CD4-positive, alpha-beta T cell treated with Interleukin-17A for 1 hour (primary cell): Measurements from ENCODE around the gene NCOA1.
"Not testable (repeated sequence)": the region's sequence is repeated elsewhere in the genome, so short reads cannot be mapped to it uniquely, and the experiment has no call there.

Source experiments
- DNase-seq: peaks from one replicate; pipeline ENCODE4 v3.0.0-alpha.2; 2020

Gene NCOA1

DNA sequence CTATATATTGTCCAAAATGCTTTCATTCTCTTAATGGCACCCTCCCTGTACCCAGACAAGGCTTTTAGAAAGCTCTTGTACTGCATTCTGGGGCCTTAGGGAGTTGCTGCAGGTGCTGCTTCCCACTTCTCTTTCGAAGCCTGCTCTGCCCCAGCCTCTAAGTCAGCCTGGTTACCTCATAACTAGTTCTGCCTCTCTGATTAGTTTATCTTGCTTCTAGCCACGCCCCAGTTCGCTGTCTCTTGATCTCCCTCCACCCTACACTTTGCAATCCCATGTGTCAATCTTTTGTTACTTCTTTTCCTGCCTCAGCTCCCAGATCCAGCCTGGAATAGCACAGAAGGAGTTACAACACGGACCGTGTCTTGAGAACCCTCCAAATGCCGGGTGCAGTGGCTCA, 13.8 kb upstream of the NCOA1 start:
- no peak for DNase-seq

DNA sequence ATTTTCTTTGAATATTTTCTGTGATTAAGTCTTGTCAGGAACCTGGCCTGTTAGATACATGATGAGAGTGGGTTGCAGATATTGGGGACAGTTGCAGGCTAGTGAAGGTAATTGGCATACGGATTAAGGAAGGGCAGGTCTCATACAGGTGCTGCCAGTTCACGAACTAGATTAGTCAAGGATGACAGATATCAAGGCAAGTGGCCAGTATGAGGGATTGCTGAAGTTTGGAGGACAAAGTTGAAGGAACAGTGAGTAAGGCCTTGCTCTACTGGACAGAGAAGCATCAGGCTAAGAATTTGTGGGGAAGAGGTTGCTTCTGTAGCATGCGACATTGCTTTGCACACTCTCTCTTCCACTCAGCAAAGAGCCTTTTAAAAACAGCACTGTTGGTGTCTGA, 12.8 kb upstream of the NCOA1 start:
- no peak for DNase-seq

DNA sequence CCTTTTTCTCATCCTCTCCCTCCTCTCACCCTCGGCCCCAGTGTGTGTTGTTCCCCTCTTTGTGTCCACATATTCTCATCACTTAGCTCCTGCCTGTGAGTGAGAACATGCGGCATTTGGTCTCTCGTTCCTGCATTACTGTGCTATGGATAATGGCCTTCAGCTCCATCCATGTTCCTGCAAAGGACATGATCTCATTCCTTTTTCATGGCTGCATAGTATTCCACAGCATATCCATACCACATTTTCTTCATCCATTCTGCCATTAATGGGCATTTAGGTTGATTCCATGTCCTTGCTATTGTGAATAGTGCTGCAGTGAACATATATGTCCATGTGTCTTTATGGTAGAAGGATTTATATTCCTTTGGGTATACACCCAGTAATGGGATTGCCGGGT, 10.8 kb upstream of the NCOA1 start:
- DNase-seq: no peak

DNA sequence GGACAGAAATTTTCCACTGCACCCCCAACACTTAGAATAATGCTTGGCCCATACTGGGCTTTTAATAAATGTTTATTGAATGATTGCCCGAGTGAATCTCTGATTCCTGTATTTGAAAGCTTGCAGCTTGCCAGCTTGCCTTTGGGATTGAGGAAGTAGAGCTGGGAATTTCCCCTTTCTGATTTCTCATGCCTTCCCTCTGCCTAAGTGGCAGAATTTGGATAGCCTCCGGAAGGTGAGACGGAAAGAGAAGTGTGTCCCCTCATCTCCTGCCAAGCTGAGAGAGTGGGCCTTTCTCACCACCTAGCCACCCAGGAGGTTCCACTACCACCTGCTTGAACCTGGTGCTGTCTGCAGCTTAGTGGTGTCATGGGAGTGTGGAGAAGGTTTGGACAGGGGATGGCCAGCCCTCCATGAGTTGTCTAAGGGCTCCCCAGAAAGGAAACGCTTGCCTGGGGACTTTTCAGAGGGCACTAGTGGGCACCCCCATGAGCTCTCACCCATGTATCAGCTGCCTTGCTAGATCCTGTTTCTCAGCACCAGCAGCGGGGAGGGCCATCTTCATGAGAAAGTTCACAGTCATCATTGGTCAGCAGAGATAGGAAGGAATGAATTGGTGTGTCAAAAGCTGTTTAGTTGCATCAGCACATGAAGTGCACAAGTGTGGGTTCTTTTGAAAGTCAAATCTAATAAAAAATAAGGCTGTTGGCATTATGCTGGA, 8.6 kb upstream of the NCOA1 start:
- DNase-seq: no peak

DNA sequence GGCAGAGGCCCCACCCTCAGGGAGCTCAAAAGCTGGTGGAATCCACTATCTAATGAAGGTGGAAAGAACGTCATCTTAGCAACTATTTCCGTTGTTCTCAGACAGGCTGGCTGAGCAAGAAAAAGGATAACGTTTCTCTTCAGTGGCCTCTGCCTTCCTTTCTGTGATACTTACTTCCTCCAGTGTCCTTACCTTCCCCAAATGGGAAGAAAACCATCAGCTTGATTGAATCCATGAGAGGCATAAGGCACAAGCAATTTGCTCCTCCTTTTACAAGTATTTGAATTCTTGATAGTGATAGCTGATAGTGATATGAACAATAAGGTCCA, 8.1 kb upstream of the NCOA1 start:
- DNase-seq: no peak

DNA sequence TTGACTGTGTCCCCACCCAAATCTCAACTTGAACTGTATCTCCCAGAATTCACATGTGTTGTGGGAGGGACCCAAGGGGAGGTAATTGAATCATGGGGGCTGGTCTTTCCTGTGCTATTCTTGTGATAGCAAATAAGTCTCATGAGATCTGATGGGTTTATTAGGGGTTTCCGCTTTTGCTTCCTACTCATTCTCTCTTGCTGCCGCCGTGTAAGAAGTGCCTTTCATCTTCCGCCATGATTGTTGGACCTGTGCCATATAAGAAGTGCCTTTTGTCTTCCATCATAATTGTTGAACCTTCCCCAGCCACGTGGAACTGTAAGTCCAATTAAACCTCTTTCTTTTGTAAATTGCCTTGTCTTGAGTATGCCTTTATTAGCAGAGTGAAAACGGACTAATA, 6.4 kb upstream of the NCOA1 start:
- not testable (repeated sequence) for DNase-seq

DNA sequence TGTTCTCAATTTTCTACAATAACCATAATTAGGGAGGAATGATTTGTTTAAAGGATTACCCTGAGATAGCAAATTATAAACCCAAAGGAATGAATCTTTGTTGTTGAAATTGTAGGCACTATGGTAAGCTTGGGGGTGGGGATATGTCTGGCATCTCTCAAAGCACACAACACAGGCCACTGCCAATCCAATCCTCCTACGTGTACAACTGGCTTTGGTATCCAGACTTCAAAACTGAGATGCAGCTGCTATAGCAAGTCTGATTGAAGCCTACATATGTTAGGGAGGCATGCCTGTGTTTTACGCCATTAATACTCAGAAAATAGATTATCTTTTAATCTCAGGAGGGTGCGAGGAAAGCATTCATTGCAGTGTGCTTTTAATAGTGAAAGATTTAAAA, 5.9 kb upstream of the NCOA1 start:
- DNase-seq: no peak

DNA sequence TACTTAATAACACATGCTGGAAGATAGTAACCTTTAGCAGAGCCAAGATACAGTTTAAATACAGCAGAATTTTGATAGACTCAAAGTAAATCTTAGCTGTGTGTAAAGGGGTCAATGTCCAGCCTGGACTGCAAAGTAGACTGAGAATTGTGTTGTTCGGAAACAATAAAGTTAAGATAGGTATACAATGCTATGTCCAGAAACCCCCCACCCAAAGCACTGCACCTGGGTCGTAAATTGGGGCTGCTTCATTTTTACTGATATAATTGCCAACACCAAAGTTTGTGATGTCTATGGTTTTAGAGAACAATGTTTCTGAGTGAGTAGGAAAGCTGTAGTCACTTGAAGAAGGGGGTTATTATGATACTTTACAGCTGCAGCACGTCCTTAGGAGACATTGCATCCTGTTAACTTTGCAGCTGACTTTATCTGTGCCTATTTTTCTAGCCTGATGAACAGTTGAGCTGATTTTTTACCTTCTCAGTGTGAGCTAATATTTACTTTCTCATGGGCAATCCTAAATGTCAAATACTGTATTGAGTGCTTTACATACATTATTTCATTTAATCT, 4.3 kb upstream of the NCOA1 start:
- DNase-seq: no peak

DNA sequence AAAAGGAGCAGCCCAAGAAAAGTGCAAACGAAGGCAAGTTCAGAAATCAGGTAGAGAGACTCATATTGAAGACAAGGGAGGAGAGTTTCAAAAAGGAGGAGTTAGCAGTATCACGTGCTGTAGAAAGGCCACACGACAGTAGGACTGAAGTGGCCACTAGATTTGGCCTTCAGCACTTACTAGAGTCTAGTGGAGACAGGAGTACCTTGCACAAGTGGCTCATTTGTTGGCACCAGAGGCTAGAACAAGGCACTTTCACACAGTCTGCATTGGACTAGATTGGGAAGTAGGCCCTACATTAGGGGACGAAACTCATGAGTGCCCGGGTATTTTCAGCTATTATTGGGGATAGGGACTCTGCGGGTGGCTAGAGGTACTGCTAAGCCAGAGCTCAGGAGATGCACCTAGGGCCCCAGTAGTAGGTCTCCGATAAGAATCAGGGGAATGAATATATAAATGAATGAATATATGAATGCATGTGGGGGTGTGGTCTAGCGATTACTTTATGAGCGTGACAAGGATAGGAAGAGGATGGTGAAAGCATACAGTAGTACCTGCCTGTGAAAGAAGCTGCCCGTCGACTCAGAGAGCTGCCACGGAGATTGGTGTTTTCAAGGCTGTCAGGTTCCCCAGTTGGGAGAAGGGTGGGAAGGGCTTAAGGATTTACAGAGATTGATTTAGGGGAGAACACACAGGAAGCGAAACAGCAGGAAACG, 1.4 kb upstream of the NCOA1 start:
- DNase-seq: no peak

DNA sequence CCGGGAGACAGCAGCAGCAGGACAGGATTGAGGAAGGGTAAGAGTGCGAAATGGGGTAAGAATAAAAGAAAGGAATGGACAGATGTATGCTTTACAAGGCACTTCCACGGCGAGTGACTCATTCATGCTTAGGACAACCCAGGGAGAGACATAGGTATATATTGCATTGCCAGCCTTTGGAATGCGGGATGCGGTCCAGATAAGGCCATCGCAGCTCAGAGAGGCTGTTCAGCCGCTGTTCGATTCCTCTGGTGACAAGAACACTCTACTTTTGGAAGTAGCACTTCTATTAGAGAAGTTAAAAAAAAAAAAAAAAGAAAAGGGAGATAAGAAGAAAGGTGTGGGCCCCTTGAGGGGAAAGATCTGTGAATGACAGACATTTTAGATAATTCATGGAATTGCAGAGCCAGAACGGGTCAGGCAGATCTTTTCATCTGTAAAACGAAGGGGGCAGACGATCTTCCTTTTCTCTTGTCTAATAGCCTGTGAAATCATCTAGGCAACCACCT, 819 bp upstream of the NCOA1 start:
- no peak for DNase-seq

DNA sequence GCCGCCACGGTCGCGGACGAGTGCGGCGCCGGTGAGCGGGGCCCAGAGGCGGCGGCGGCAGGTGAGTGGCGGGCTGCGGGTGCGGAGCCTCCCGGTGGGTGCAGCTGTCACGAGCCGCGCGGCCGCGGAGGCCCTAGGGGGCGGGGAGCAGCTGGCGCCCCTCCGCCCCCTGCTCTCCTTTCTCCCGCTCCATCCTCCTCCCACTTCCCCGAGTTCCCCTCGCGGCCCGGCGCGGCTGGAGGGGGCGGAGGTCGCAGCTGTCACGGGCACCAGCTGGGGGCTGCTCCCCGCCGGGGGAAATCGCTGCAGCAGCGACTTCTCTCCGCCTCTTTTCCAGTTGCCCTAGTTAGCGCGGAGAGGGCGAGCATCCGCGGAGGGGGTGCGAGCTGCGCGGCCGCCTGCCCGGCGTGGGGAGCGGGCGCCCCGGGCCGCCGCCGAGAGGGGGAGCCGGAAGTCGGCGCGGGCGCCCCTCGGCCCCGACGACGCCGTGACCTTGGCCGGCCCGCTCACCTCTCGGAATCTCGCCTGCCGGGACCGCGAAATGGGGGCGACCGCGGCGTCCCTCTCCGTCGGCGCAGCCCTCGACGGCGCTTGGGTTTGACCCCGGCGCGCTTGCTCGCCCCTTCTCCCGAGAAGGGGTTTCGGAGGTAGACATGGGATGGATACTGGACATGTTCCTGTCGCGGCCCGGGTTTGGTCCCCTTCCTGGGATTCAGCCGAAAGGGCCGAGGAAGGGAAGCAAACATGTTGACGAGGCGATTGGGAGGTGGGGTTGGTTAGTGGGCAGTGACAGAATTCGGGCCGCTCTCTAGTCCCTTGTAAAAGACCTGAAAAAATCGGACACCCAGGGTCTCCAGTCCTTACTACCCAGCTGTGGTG, 727 bp downstream of the NCOA1 start:
- peak; percentile 74 for DNase-seq

DNA sequence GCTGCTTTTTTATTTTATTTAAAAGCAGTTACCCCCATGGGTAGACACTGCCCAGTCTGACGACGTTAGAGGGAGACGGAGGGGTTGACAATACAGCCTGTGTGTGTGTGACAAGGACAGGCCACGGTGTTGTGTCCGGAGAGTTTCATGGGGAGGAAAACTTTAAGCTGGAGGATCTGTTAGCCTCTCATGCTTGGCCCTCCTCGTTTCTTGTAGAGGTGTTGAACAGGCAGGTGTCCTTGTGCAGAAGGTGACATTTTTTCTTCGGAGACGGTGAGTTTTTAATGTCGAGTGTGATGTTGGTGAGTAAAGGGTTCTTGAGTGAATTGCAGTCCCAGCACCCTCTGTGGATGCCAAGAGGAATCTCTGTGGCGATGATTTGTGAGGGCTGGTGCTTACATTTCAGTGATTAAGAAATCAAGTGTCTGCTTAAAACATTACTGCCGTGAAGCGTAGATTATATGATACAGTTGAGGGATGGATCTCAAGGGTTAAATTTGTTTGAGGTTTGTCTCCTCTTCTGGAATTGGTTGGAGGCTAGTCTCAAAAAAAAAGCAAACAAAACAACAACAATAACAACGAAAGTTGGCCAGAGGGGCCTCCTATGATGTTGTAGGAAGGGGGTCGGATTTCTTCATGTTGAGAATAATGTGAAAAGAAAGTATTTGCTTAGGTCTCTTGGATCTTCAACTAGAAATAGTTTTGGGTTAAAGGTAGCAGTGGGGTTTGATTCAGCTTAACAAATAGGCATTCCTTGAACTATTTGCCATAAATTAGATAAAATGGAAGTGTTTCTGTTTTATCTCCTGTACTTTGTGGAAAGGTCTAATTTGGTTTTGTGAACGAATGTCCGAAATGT, 1.6 kb downstream of the NCOA1 start:
- no peak for DNase-seq

DNA sequence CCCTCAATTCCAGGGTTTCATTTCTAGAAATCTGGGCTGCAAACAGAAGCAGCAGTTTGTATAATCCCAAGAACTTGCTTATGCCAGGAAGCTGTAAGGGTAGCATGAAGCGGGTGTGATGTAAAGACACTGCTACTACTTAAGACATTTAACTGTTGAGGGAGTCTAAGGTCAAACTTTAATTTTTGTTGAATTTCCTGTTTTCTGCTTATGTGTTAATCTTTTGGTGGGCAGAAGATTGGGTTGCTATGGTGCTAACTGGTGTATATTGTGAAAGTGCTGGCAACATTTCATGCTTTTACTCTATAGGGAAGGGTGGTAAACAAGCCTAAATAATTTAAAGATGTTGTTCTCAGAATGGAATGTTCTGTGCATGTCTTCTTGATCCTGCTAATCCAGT, 2.7 kb downstream of the NCOA1 start:
- peak; percentile 36 for DNase-seq

DNA sequence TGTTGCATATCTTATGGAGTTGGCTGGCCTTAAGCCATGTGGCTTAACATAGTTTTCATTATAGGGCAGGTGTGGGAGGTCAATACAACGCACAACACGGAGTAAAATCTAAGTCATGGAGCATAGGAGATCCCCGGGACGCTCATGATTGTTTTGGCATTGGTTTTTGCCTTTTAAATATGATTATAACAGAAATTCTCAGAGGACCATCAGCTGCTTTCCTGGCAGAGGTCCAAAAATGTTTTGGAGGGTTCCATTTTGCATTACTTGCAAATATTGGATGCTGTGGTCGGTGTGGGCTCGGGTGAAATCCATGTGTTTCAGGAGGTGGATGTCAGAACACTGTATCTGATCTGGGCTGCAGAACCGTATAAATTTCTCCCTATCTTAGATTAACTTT, 3.4 kb downstream of the NCOA1 start:
- no peak for DNase-seq

DNA sequence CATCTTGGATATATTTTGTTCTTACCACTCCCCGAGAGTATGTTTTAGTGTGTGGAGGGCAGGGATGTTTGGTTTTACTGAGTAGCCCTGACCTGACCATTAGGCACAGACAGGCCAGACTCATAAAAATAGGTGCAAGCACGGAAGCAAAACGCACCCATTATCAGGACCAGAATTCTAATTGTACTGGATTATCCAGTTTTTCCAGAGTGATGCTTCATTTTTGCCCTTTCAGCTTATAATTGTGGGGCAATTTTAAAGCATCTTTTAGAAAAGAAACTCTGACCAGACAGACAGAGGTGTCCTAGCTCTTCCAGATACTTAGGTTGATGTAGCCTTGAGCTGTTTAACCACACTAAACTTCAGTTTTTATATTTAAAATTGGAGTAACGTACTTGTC, 4.4 kb downstream of the NCOA1 start:
- DNase-seq: no peak

DNA sequence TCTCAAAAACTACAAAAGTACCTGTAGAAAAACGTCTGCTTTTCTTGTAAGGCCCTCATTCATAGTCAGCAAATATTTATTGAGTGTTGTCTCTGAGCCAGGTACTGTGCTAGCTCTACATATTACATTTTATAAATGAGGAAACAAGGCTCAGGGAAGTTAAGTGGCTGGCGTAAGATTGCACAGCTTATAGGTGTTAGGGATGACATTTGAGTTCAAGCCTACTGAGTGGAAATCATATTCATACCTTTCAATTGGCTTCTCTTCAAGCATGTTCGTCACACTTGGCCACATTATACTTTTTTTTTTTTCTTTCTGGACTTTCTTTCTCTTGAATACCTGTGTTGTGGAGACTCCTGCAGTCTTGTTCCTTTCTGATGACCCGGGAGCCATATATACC, 5.9 kb downstream of the NCOA1 start:
- DNase-seq: no peak

DNA sequence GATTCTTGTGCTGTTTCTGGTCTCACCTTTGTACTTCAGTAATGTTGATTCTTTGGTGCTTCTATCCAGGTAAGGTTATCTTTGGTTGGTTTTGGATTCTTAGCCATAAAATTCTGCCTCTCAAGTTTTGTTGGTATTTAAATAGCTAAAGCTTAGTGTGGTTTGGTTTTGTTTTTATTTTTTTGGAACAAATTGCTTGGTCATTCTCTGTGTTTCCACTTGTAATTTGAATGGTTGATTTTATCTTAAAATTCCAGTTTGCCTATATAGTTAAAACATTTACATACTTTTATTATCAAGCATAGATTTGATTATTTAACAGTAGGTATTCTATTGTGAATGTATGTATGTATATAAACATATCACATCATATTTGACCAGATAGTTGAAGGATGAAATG, 6.6 kb downstream of the NCOA1 start:
- DNase-seq: no peak

DNA sequence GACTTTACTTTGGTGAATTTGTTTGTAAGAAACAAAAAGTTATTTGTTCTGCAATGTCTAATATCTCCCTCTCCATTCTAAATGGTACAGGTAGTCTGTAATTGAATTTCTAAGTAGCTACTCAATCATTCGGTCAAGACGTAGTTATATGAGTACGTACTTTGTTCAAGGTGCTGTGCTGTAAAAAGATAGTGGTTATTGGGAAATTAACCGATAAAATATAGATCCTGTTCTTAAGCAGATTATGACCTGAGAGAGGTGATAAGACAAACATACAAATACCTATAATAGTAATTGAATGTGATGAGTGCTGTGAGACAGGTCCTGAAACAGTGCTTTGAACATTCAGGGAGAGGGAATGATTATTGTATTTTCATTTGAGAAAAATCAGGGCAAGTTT, 7.1 kb downstream of the NCOA1 start:
- DNase-seq: no peak

DNA sequence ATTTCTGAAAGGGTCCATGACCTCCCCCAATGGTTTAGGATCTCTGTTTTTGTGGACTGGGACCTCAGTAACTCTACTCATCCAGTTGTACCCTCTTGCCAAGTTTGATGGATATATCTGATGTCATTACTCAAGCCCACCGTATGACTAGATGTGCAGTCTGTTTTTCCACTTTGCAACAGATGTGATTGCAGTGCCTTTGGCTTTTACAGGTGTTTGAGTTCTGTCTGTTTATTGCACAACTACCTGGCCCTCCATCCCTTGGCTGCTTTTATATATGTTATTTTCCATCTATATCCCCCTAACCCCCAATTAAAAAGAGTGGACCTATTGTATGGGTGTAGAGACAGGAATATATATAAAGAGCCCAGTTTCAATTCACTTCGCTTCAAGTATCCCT, 10.8 kb downstream of the NCOA1 start:
- DNase-seq: no peak

DNA sequence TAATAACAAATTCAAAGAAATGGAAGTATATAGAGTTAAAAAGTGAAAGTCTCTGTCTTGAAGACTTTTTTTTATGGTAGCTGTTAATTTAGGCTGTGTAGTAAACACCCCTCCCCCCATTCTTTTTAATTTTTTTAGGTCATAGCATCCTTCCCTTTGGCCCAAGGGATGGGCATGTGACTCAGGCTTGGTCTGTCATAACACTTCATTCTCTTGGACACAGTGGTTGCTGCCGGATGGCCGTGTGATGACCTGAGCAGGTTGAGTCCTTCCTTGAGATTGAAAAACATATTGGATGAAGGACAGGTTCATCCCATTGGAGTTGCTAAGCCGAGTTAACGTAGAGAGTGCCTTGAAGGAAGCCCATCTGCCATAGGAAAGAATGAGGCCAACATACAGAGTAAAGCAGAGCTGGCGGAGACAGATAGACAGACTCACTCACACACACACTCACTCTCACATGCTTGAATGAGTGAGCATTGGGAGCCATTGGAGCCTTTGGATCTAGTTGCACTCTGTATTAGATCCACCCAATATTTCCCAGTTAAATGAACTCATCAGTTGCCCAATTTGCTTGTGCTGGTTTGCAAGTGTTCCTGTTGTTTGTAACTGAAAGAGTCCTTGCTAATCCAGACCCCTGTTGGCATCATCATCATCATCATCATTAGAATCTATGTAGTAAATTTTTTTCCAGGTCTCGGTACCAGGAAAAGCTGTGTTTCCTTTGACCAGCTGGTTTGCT, 14.7 kb downstream of the NCOA1 start:
- no peak for DNase-seq

DNA sequence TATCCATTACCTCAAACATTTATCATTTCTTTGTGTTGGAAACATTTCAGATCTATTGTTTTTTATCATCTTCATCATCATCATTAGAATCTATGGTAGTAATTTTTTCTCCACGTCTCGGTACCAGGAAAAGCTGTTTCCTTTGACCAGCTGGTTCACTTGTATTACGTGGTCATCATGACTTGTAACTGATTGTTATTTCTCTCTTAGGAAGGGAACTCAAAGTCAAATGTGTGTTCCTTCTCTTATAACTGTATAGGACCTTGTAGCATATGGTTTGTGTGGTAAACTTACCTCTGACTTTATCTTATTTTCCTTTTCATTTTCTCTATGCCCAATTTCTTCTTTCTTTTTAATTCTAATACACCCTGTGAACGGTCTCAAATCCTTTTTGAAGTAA, 16.5 kb downstream of the NCOA1 start:
- no peak for DNase-seq

DNA sequence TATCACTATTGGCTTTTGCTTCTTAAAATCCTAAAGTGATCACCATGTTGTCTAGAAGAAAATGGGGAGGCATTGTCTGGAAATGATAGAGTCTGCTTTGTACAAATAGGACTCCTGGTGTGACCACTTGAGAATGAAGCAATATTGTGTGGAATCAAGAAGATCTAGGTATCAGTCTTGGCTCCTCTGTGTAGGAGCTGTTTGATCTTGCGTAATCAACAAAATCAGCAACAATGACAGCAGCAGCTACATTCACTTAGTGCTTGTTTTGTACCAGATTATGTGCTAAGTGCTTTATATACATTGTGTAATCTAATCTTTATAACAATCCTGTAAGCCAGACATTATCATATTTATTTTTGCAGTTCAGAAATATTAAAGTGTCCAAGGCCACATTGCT, 17.8 kb downstream of the NCOA1 start:
- no peak for DNase-seq
